ENCODE results near the gene COLQ.
"Not testable (repeated sequence)": the region's sequence is repeated elsewhere in the genome, so short reads cannot be mapped to it uniquely, and the experiment has no call there.

Gene COLQ

DNA sequence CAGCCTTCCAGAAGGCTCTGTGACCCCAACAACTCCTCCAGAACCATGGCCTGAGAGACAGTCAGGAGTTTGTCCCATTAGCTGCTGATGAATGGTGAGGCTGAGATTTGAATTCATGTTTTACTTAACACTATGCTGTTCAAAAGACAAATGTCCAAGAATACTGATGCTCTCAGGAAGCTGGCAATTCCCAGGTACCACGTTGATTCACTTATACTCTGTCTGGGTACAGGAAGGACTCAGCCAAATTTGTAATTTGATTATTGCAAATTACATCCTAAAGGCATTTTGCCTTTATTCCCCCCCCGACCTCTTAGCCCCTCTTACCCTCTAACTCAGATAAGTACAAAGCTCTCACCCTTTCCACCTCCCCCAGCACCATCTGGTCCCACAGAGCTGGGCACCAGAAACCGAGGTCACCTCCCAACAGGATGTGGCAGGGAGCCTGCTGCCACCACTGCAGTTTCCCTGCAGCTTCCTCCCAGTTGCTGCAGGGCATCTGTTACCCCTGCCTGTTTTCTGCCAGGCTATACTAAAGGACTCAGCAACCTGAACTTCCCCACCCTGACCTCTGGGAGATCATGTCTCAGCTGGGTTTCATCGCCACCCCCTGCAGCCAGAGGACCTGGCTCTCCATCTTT lies 60.5 kb downstream of the COLQ start:
- DNase-seq (ENCODE audit: low read depth), result no peak
- TF ChIP-seq CTCF (conservative IDR thresholded peaks at IDR 0.05; ENCODE audit: low read depth, low read length), result no peak
- no peak overlapping the region for H3K4me3 ChIP-seq (ENCODE audit: low read length)

DNA sequence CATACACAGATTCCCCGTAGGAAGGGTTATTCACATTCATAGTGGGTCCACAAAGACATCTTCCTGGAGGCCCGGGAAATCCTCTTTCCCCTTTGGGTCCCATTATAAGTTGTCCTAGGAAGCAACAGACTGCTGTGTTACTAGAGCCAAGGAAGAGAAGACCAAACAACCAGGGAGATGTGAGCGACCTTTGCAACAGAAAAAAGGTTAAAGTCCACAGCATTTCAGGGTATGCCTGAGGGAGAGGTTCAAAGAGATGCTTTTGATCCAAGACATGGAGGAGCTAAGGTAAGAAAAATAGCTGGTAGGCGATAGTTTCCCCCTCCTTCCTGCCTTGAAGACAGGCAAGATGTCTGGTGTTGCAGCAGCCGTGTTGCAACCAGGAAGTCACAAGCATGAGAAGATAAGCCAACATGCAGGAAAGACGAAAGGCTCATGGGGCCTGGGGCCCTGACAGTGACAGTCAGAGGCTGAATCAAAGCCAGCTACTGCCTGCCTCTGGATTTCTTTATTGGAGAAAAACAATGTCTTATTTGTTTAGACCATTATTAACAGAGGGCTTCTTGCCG lies 63.2 kb downstream of the COLQ start:
- no peak overlapping the region for H3K4me3 ChIP-seq (ENCODE audit: low read length)
- DNase-seq (ENCODE audit: low read depth), result no peak
- TF ChIP-seq CTCF (conservative IDR thresholded peaks at IDR 0.05; ENCODE audit: low read depth, low read length), result no peak

- DNase-seq (ENCODE audit: low read depth), result not testable (repeated sequence)
Observed at GRCh38 chr3:15456915-15457314, 64.6 kb downstream of the COLQ start.

DNA sequence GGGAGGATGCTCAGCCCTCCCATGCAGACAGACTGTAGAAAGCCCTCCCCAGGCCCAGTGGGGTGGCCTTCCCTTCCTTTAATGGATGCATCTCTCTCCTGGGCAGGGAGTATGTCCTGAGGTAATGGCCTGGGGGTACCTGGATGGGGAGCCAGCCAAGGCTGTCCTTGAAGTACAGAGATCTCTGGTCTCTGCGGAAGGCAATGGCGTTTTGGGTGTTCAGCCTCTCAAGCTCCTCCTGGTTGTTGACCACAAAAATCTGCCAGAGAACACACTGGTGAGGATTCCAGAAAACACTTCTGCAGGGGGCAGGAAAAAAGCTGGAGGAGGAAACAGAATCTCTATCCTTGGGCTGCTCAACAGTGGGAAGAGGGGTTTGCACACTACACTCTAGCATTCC lies 65.2 kb downstream of the COLQ start:
- no peak for DNase-seq (ENCODE audit: low read depth)
- no peak for TF ChIP-seq CTCF (conservative IDR thresholded peaks at IDR 0.05; ENCODE audit: low read depth, low read length)
- no peak overlapping the region for H3K4me3 ChIP-seq (ENCODE audit: low read length)

More at GRCh38 chr3:15456915-15457314, 64.6 kb downstream of the COLQ start:
- H3K4me3 ChIP-seq (ENCODE audit: low read length), result not testable (repeated sequence)

- TF ChIP-seq CTCF (conservative IDR thresholded peaks at IDR 0.05; ENCODE audit: low read depth, low read length), result no peak
- H3K4me3 ChIP-seq (ENCODE audit: low read length), result no peak overlapping the region
- no peak for DNase-seq (ENCODE audit: low read depth)
Observed at GRCh38 chr3:15455756-15456155, 65.8 kb downstream of the COLQ start.

DNA sequence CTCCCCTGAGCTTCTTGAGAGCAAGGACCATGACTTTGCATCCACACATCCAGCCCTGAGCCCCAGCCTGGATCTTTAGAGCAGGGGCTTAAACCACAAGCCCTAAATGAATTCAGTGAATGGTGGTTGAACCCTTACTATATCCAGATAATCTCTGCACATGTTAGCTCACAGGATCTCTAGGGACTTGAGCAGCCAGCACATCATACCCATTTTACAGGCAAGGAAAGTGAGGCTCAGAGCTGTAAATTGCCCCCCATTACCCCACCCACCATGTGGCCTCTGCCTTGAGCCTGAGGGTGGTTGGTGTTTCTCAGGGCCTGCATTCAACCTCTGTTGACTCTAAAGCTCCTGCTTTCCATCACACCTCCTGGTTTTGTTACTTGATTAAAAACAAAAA lies 66.5 kb downstream of the COLQ start:
- H3K4me3 ChIP-seq (ENCODE audit: low read length), result no peak overlapping the region
- TF ChIP-seq CTCF (conservative IDR thresholded peaks at IDR 0.05; ENCODE audit: low read depth, low read length), result no peak
- no peak for DNase-seq (ENCODE audit: low read depth)

GRCh38 chr3:15453991-15454625 lies 67.4 kb downstream of the COLQ start:
- DNase-seq (ENCODE audit: low read depth), result no peak
- H3K4me3 ChIP-seq (ENCODE audit: low read length), result no peak overlapping the region
- no peak for TF ChIP-seq CTCF (conservative IDR thresholded peaks at IDR 0.05; ENCODE audit: low read depth, low read length)
